PC-3 (cell line): ENCODE results near the gene FAM83F. TPM values are rescaled to one million over a fixed set of nuclear protein-coding genes. Genes with fewer than 3 reads are reported as not detected.
"Not testable (repeated sequence)": the region's sequence is repeated elsewhere in the genome, so short reads cannot be mapped to it uniquely, and the experiment has no call there.

Source experiments
- ATAC-seq: fragments of 200-7000 bp; cut with Tn5 transposase; 2 replicates; pipeline ENCODE4 v1.9.1; 2020; ENCODE audit warnings: mild to moderate bottlenecking, moderate library complexity
- BruUV-seq: library from RNA; stranded (reverse); fragments of 400-500 nt; replicated peaks from 2 replicates; lab custom pipeline; 2021; lab: Mats Ljungman, UMichigan
- CTCF ChIA-PET: fragments of 300-600 bp; sonication (Branson Sonifier 250); formaldehyde crosslinking; loops from one replicate; lab custom pipeline; 2022; ENCODE audit warnings: antibody characterized with exemption; lab: Charles Lee
- POLR2A ChIA-PET: fragments of 300-600 bp; sonication (Branson Sonifier 250); formaldehyde crosslinking; loops from one replicate; lab custom pipeline; 2022; ENCODE audit warnings: antibody characterized with exemption; ENCODE audit not compliant: unreplicated experiment; lab: Charles Lee
- DNase-seq: peaks from one replicate; pipeline ENCODE4 v3.0.0-alpha.2; 2015
- H2AFZ ChIP-seq: fragments of 300-600 bp; sonication (generic); 2 replicates; pipeline ENCODE4 v1.6.0; 2016; ENCODE audit warnings: antibody characterized with exemption, low read length
- H3F3A ChIP-seq: fragments of 300-600 bp; sonication (generic); one replicate; pipeline ENCODE4 v1.6.0; 2017; ENCODE audit warnings: antibody characterized with exemption, low read length, control low read depth, mild to moderate bottlenecking; ENCODE audit not compliant: unreplicated experiment
- H3K27ac ChIP-seq: fragments of 300-600 bp; sonication (generic); 2 replicates; pipeline ENCODE4 v1.5.1; 2016; ENCODE audit warnings: mild to moderate bottlenecking, low read length
- H3K27me3 ChIP-seq: fragments of 300-600 bp; sonication (generic); 2 replicates; pipeline ENCODE4 v1.6.1; 2016; ENCODE audit warnings: low read length, mixed read lengths
- H3K36me3 ChIP-seq: fragments of 300-600 bp; sonication (generic); 2 replicates; pipeline ENCODE4 v1.6.1; 2016; ENCODE audit warnings: low read depth, mixed run types, low read length, mixed read lengths
- H3K4me1 ChIP-seq: fragments of 300-600 bp; sonication (generic); 2 replicates; pipeline ENCODE4 v1.5.1; 2016; ENCODE audit warnings: low read length; ENCODE audit not compliant: insufficient read depth
- H3K4me2 ChIP-seq: fragments of 300-600 bp; sonication (generic); 2 replicates; pipeline ENCODE4 v1.6.0; 2016; ENCODE audit warnings: low read length
- H3K4me3 ChIP-seq: fragments of 300-600 bp; sonication (generic); 2 replicates; pipeline ENCODE4 v1.5.1; 2016; ENCODE audit warnings: mild to moderate bottlenecking, low read length, mixed read lengths
- H3K79me2 ChIP-seq: fragments of 300-600 bp; sonication (generic); 2 replicates; pipeline ENCODE4 v1.6.1; 2017; ENCODE audit warnings: low read length, mixed read lengths
- H3K9ac ChIP-seq: fragments of 300-600 bp; sonication (generic); 2 replicates; pipeline ENCODE4 v1.6.0; 2016; ENCODE audit warnings: mild to moderate bottlenecking, low read length
- H3K9me2 ChIP-seq: fragments of 300-600 bp; sonication (generic); replicated peaks from 2 replicates; pipeline ENCODE4 v1.6.1; 2016; ENCODE audit warnings: mixed run types, low read length, mixed read lengths
- H3K9me3 ChIP-seq: fragments of 300-600 bp; sonication (generic); 2 replicates; pipeline ENCODE4 v1.6.1; 2016; ENCODE audit warnings: low read length, mixed read lengths
- H4K20me1 ChIP-seq: fragments of 300-600 bp; sonication (generic); 2 replicates; pipeline ENCODE4 v1.6.1; 2016; ENCODE audit warnings: low read length, mixed read lengths
- CTCF ChIP-seq: fragments of 300-600 bp; sonication (generic); conservative IDR thresholded peaks from 2 replicates; pipeline ENCODE4 v1.5.1; 2017; ENCODE audit warnings: antibody characterized with exemption, low read depth, mild to moderate bottlenecking, low read length
- EZH2 ChIP-seq: fragments of 300-600 bp; sonication (generic); IDR thresholded peaks from one replicate; pipeline ENCODE4 v1.6.1; 2017; ENCODE audit warnings: antibody characterized with exemption, mild to moderate bottlenecking, low read length; ENCODE audit not compliant: unreplicated experiment
- EZH2phosphoT487 ChIP-seq: fragments of 300-600 bp; sonication (generic); IDR thresholded peaks from 2 replicates; pipeline ENCODE4 v1.6.1; 2018; ENCODE audit warnings: mild to moderate bottlenecking, antibody characterized with exemption, low read length, borderline replicate concordance
- intact Hi-C: fragments of 100-400 bp; cut with micrococcal nuclease; formaldehyde crosslinking; loops from 2 replicates; pipeline ENCODE4 v1.9.0; 2023
- total RNA-seq: library from RNA; depleted of rRNA; stranded (reverse); fragments of >200 nt; gene quantifications from 2 replicates; pipeline ENCODE4 v1.2.3, GENCODE V29; 2014

The FAM83F gene
- total RNA-seq, 1 experiment from 2014 or later: 5.5 TPM

- H3K27me3 ChIP-seq: no peaks in the 10 kb centered on the region
- H2AFZ ChIP-seq: no peak overlapping the region
- H4K20me1 ChIP-seq: no peaks in the 10 kb centered on the region
- intact Hi-C loops: no loop called here
- no peak overlapping the region for H3K4me2 ChIP-seq
- ChIA-PET POLR2A (no interaction called here), CTCF (no interaction called here)
- BruUV-seq: no TSS peak
- DNase-seq (no peak), ATAC-seq (no peak)
- no peaks in the 10 kb centered on the region for H3K4me1 ChIP-seq
- H3K27ac ChIP-seq: no peak overlapping the region
- no peaks in the 10 kb centered on the region for H3F3A ChIP-seq
- H3K9ac ChIP-seq: no peak overlapping the region
- H3K36me3 ChIP-seq: no peaks in the 10 kb centered on the region
- H3K4me3 ChIP-seq: no peak overlapping the region
- no peaks in the 10 kb centered on the region for H3K79me2 ChIP-seq
- H3K9me2 ChIP-seq: no peaks in the 10 kb centered on the region
- H3K9me3 ChIP-seq: no peaks in the 10 kb centered on the region
- TF ChIP-seq CTCF (no peak), EZH2 (no peak), EZH2phosphoT487 (no peak)
Observed at GRCh38 chr22:39949964-39950737, 44.6 kb upstream of the FAM83F start.

GRCh38 chr22:39951603-39952293, 43.0 kb upstream of the FAM83F start:
- H3K9ac ChIP-seq, intact Hi-C loops, H3K27me3 ChIP-seq, CTCF ChIA-PET, POLR2A ChIA-PET, H3K4me3 ChIP-seq, H3K36me3 ChIP-seq, H4K20me1 ChIP-seq, H2AFZ ChIP-seq, H3K4me2 ChIP-seq, H3K79me2 ChIP-seq, ATAC-seq, BruUV-seq, H3K9me2 ChIP-seq, H3F3A ChIP-seq, H3K27ac ChIP-seq, DNase-seq, H3K9me3 ChIP-seq, H3K4me1 ChIP-seq: not testable (repeated sequence)

DNA sequence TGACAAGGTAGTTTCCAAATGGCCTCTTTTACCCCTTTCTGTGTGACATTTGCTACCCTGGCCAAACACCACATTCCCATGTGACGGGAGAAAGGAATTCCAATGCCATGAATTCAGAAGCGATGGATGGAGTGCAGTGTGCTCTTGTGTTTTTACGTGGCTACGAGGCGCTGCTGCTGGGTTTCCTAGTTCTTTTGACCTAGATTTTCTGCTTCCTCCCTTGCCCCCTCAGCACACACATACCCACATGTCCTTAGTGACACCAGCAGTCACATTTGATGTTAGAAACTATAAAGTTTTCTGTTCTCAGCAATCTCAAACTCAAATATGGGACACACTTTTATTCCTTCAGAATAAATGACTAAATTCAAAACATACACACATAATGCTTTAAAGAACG, 42.4 kb upstream of the FAM83F start:
- Histone ChIP-seq H4K20me1 (no peaks in the 10 kb centered on the region), H3K79me2 (no peaks in the 10 kb centered on the region), H3K9me2 (no peaks in the 10 kb centered on the region), H3K4me1 (no peaks in the 10 kb centered on the region), H3F3A (no peaks in the 10 kb centered on the region), H3K4me2 (no peak overlapping the region), H3K9me3 (no peaks in the 10 kb centered on the region), H3K27ac (no peak overlapping the region), H3K4me3 (no peak overlapping the region), H3K27me3 (no peaks in the 10 kb centered on the region), H2AFZ (no peak overlapping the region), H3K36me3 (no peaks in the 10 kb centered on the region), H3K9ac (no peak overlapping the region)
- CTCF ChIA-PET: no interaction called here
- intact Hi-C loops: no loop called here
- ATAC-seq (no peak), DNase-seq (no peak)
- POLR2A ChIA-PET: no interaction called here
- BruUV-seq: no TSS peak
- TF ChIP-seq EZH2 (no peak), EZH2phosphoT487 (no peak), CTCF (no peak)
